ENCODE measurements around the gene MTA1.

The MTA1 gene

GRCh38 chr14:105445901-105446845, 26.5 kb downstream of the MTA1 start:
- no peak for DNase-seq (ENCODE audit: low spot score)

GRCh38 chr14:105446971-105447370, 27.3 kb downstream of the MTA1 start:
- no peak for DNase-seq (ENCODE audit: low spot score)

- DNase-seq (ENCODE audit: low spot score), result no peak
These were observed 28.3 kb downstream of the MTA1 start for GRCh38 chr14:105447651-105448640.

GRCh38 chr14:105448706-105449111, 29.1 kb downstream of the MTA1 start:
- peak; percentile 94 for DNase-seq (ENCODE audit: low spot score)

GRCh38 chr14:105449276-105450122, 29.9 kb downstream of the MTA1 start:
- DNase-seq (ENCODE audit: low spot score), result no peak

GRCh38 chr14:105450123-105450505, 30.5 kb downstream of the MTA1 start:
- no peak for DNase-seq (ENCODE audit: low spot score)

GRCh38 chr14:105450864-105451720, 31.5 kb downstream of the MTA1 start:
- DNase-seq (ENCODE audit: low spot score), result no peak

- no peak for DNase-seq (ENCODE audit: low spot score)
These were observed 33.3 kb downstream of the MTA1 start for GRCh38 chr14:105452963-105453362.

- DNase-seq (ENCODE audit: low spot score), result no peak
These were observed 34.2 kb downstream of the MTA1 start for GRCh38 chr14:105453847-105454246.

GRCh38 chr14:105455086-105455640, 35.5 kb downstream of the MTA1 start:
- no peak for DNase-seq (ENCODE audit: low spot score)

GRCh38 chr14:105455766-105456660, 36.4 kb downstream of the MTA1 start:
- no peak for DNase-seq (ENCODE audit: low spot score)

GRCh38 chr14:105456736-105457617, 37.4 kb downstream of the MTA1 start:
- DNase-seq (ENCODE audit: low spot score), result no peak

- DNase-seq (ENCODE audit: low spot score), result no peak
These were observed 38.4 kb downstream of the MTA1 start for GRCh38 chr14:105458010-105458409.

GRCh38 chr14:105458571-105458970, 38.9 kb downstream of the MTA1 start:
- DNase-seq (ENCODE audit: low spot score), result no peak

GRCh38 chr14:105460116-105460515, 40.5 kb downstream of the MTA1 start:
- DNase-seq (ENCODE audit: low spot score), result no peak

- no peak for DNase-seq (ENCODE audit: low spot score)
These were observed 41.0 kb downstream of the MTA1 start for GRCh38 chr14:105460616-105461015.

- DNase-seq (ENCODE audit: low spot score), result no peak
These were observed 42.3 kb downstream of the MTA1 start for GRCh38 chr14:105461903-105462302.

GRCh38 chr14:105464501-105464900, 44.9 kb downstream of the MTA1 start:
- DNase-seq (ENCODE audit: low spot score), result no peak

All from HuH-7 (cell line).